ENCODE measurements around the gene ZC3H18. TPM values are rescaled to one million over a fixed set of nuclear protein-coding genes. Genes with fewer than 3 reads are reported as not detected.

The ZC3H18 gene
- total RNA-seq, 1 experiment from 2014 or later = 57.8 TPM

GRCh38 chr16:88629835-88630234 is 59.6 kb downstream of the ZC3H18 start:
- intact Hi-C loops (cut with micrococcal nuclease) = no loop called here
- Histone ChIP-seq H3K9me2 (ENCODE audit: insufficient read depth) (no peaks in the 10 kb centered on the region), H3K79me2 (ENCODE audit: insufficient read depth, low read length) (no peaks in the 10 kb centered on the region), H3K9me3 (ENCODE audit: control insufficient read depth in 1 of 2, insufficient read depth in 1 of 2, low read depth in 1 of 2, low read length in 2 of 2) (no peaks in the 10 kb centered on the region), H3K4me1 (ENCODE audit: control insufficient read depth in 1 of 2, insufficient read depth in 2 of 2, low read length in 2 of 2) (peaks cover 0 to 5% of the 10 kb centered on the region in 2 experiments; a peak in 1 of 4 replicates), H3K4me3 (replicated peaks in 1 of 2; ENCODE audit: low read depth in 1 of 2, low read length in 2 of 2) (no peak overlapping the region), H3K4me2 (ENCODE audit: low read length) (no peak overlapping the region), H3K36me3 (ENCODE audit: control insufficient read depth in 1 of 2, insufficient read depth in 2 of 2, low read length in 2 of 2) (peaks cover 40 to 49% of the 10 kb centered on the region in 2 experiments; a peak in 3 of 4 replicates), H3K27me3 (ENCODE audit: insufficient read depth, low read length) (no peaks in the 10 kb centered on the region), H3K27ac (ENCODE audit: low read depth, low read length) (no peak overlapping the region), H2AFZ (ENCODE audit: low read depth, low read length, poor library complexity, severe bottlenecking) (no peak overlapping the region), H4K20me1 (ENCODE audit: insufficient read depth) (no peaks in the 10 kb centered on the region), H3K9ac (ENCODE audit: low read length) (no peak overlapping the region)
- BruUV-seq (replicated peaks) = no TSS peak
- POLR2A ChIA-PET = no interaction called here
- RAD21 ChIA-PET (ENCODE audit: low non-redundant PET in 1 of 2, low total read pairs in 2 of 2, uncharacterized antibody in 2 of 2, unreplicated experiment in 2 of 2) = no interaction called here
- no peak for DNase-seq (ENCODE audit: low read depth, low spot score)
- no peak for ATAC-seq
- CTCF ChIA-PET = interaction anchor here (1.1 to 1.8 kb wide), 2 partner anchors 9 to 60 kb away, joined by 3 to 8 read pairs; partner anchors contain the start of genes IL17C and ZC3H18
- TF ChIP-seq SP1 (IDR thresholded peaks at IDR 0.05; ENCODE audit: low read depth) (no peak), ZFX (IDR thresholded peaks at IDR 0.05) (no peak), POLR2AphosphoS5 (IDR thresholded peaks at IDR 0.05; ENCODE audit: low read depth, low read length) (no peak), ZNF274 (IDR thresholded peaks at IDR 0.05; ENCODE audit: low read depth, low read length) (no peak), REST (IDR thresholded peaks at IDR 0.05; ENCODE audit: low read depth) (no peak), EZH2 (IDR thresholded peaks at IDR 0.05) (no peak), EGR1 (IDR thresholded peaks at IDR 0.05; ENCODE audit: low read depth) (no peak), POLR2A (IDR thresholded peaks at IDR 0.05; ENCODE audit: borderline replicate concordance, extremely low read depth, insufficient read depth, insufficient read length) (no peak), YY1 (IDR thresholded peaks at IDR 0.05; ENCODE audit: extremely low read depth, insufficient replicate concordance, low read depth, low read length) (no peak), CEBPB (IDR thresholded peaks at IDR 0.05; ENCODE audit: low read depth) (no peak), TCF7L2 (IDR thresholded peaks at IDR 0.05; ENCODE audit: borderline replicate concordance, extremely low read depth, insufficient read depth, insufficient read length) (no peak), SIN3A (IDR thresholded peaks at IDR 0.05; ENCODE audit: low read depth) (no peak), RAD21 (IDR thresholded peaks at IDR 0.05; ENCODE audit: low read depth) (no peak), EZH2phosphoT487 (IDR thresholded peaks at IDR 0.05; ENCODE audit: borderline replicate concordance) (no peak), SRF (IDR thresholded peaks at IDR 0.05; ENCODE audit: low read depth) (no peak), CBX3 (IDR thresholded peaks at IDR 0.05; ENCODE audit: low read depth) (no peak), JUND (IDR thresholded peaks at IDR 0.05) (no peak)
